Stimulated activated CD4-positive, alpha-beta T cell treated with anti-CD3 and anti-CD28 coated beads, Interleukin-1b, Interleukin-23, amount 100 ng/mL, for 1 hour (primary cell): ENCODE results near the gene FNIP1.
"Not testable (repeated sequence)": the region's sequence is repeated elsewhere in the genome, so short reads cannot be mapped to it uniquely, and the experiment has no call there.

ENCODE experiments used
- DNase-seq, 2 donors: peaks; one replicate each; pipeline ENCODE4 v3.0.0-alpha.2; 2020; ENCODE audit warnings: low read depth in 2 of 2

FNIP1 gene

GRCh38 chr5:131786900-131787692, 9.7 kb downstream of the FNIP1 start:
- DNase-seq: no peak

DNA sequence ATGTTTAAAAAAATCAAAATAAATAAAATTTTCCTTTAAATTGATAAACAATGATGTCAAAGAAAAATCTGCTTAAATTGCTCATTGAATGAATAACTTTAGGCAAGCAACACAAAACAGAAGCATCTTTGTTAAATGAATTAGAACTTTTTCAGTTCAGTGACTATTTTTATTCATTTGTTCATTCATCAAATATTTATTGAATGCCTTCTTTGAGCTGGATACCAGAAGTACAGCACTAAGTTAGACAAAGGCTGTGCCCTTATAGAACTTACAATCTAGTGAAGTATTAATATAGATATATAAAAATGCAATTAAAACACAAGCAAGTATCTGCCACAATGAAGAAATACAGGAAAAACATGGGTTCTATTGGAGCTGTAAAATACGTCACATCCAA, 10.8 kb downstream of the FNIP1 start:
- no peak for DNase-seq

DNA sequence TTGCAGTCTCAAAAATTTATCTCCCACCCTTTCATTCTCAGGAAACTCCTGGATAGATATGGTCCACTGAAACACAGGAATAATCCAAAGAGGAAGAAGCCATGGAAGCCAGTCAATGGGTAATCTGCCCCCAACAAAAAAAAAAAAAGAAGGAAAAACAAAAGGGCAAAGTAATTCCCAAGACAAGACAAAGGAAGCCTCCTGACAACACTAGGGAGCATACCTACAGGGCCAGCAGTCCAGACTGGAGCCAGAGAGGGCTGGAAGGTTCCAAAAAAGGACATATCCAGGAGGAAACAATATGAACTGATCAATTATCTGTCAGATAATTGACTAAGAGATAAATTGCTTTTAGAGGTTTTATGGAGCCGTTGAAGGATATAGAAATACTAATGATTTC, 12.9 kb downstream of the FNIP1 start:
- no peak for DNase-seq

GRCh38 chr5:131783357-131783756, 13.5 kb downstream of the FNIP1 start:
- no peak for DNase-seq

DNA sequence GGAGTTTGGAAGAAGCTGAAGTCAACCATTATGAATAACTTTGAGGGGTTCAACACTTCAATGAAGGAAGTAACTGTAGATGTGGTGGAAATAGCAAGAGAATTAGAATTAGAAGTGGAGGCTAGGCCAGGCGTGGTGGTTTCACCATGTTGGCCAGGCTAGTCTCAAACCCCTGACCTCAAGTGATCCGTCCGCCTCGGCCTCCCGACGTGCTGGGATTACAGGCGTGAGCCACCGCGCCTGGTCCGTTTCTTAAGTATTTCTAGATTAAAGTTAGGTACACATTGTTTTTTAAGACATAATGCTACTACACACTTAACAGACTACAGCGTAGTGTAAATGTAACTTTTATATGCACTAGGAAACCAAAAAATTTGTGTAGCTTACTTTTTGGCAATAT, 14.1 kb downstream of the FNIP1 start:
- DNase-seq: no peak

GRCh38 chr5:131778141-131778540, 18.7 kb downstream of the FNIP1 start:
- DNase-seq: not testable (repeated sequence)

- no peak for DNase-seq
Measured at GRCh38 chr5:131776450-131776849, 20.4 kb downstream of the FNIP1 start.

GRCh38 chr5:131774652-131775367, 22.0 kb downstream of the FNIP1 start:
- no peak for DNase-seq

DNA sequence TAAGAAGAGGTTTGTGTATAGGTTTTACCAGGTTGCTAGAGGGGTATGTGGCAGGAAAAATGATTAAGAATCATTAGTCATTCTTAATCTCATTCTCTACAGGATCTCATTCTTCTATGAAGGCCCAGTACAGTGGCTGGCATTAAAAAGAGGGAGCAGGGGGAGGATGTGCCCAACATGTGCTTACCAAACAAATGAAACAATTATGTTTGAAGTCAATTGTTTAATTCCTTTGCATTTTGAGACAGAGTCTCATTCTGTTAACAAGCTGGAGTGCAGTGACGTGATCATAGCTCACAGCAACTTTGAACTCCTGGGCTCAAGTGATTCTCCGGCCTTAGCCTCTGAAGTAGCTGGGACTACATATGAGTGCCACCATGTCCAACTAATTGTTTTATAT, 23.0 kb downstream of the FNIP1 start:
- DNase-seq: no peak

- no peak for DNase-seq
Measured at GRCh38 chr5:131771692-131772091, 25.1 kb downstream of the FNIP1 start.

DNA sequence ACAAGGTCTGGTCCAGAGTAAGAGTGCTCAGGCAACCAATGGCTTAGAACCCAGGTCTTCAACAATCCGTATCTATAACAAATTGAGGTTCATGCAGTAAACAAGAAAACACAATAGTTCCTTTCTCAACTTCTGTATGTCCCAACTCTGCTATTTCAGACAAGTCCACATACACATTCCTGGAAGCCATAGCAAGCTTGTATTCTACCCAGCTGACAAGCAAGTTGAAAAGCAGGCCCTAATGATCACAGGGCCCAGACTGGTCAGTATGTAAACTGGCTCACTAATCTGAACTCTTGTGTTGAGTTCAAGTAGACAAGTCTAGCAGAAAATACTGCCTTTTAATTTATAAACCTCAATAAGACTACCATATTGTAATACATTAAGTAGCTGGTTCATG, 26.9 kb downstream of the FNIP1 start:
- DNase-seq: no peak

DNA sequence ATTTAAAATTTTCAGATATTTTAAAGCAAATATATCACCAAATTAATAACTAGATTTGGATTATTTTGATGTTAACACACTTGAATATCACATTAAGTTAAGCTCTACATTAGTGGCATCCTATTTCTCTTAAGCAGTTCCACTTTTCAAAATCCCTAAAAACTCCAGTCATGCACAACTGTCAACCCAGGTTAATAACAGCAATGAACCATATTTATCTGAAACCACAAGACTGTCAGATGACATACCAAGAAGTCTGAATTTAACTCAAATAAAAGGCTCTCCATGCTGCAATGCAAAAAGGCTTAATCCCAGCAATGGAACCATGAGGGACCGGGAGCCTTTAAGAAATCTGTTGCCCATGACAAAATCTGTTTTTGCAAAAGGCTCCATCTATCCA, 27.5 kb downstream of the FNIP1 start:
- DNase-seq: no peak

DNA sequence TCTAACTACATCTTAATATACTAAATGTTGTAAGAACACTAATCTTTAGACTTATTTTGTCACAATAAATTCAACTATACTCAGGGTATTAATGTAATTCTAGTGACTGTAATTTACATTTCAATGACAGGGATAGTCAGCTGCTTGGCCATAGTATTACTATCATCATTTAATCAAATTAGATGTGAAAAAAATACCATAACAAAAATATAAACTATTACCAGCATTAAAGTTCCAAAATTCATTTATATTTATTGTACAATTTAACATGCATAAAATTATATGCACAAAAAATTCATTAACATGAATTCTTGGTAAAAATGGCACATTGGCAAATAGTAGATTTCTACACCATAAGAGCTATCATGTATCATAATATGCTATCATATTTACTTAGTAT, 28.9 kb downstream of the FNIP1 start:
- no peak for DNase-seq

- no peak for DNase-seq
Measured at GRCh38 chr5:131766689-131767088, 30.1 kb downstream of the FNIP1 start.

GRCh38 chr5:131765261-131765660, 31.6 kb downstream of the FNIP1 start:
- DNase-seq: no peak

DNA sequence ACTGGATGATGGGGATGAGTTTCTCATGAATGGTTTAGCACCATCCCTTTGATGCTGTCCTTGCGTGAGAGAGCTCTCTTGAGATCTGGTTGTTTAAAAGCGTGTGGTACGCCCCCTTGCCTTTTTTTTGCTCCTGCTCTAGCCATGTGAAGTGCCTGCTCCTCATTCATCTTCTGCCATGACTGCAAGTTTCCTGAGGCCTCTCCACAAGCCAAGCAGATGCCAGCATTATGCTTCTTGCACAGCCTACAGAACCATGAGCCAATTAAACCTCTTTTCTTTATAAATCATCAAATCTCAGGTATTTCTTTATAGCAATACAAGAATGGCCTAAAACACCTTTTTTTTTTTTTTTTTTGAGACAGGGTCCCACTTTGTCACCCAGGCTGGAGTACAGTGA, 32.8 kb downstream of the FNIP1 start:
- no peak for DNase-seq

DNA sequence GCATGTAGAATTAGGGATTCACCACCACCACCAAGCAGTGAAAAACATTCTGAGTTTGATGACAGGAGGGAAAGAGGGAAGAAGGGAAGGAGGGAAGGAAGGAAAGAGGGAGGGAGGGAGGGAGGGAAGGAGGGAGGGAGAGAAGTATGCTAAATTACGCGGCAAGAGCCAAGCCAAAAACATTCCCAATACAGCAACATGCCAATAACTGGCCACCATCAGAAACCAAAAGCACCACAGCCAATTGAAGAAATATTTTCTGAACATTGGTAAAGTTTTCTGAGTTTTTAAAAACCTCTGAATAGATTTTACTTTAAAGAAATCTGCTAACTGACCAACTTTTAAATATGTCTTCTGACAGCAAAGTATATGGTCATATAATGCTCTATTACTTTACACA, 36.0 kb downstream of the FNIP1 start:
- DNase-seq: no peak

GRCh38 chr5:131759704-131760103, 37.1 kb downstream of the FNIP1 start:
- no peak for DNase-seq

- DNase-seq: no peak
Measured at GRCh38 chr5:131758520-131758900, 38.3 kb downstream of the FNIP1 start.

GRCh38 chr5:131757830-131758519, 38.8 kb downstream of the FNIP1 start:
- DNase-seq: no peak

GRCh38 chr5:131756942-131757341, 39.9 kb downstream of the FNIP1 start:
- no peak for DNase-seq

GRCh38 chr5:131754363-131754762, 42.5 kb downstream of the FNIP1 start:
- no peak for DNase-seq

- no peak for DNase-seq
Measured at GRCh38 chr5:131751506-131751905, 45.3 kb downstream of the FNIP1 start.
